Measurements from ENCODE around the gene ZNF157.
"Not testable (repeated sequence)": the region's sequence is repeated elsewhere in the genome, so short reads cannot be mapped to it uniquely, and the experiment has no call there.

ZNF157 gene

GRCh38 chrX:47370278-47370677 is at the start of gene ZNF157:
ZNF157 (plus strand) TSS chrX:47370578; CDS start chrX:47370669, 91 bp downstream.
- no peak for DNase-seq

GRCh38 chrX:47321386-47321785 is 49.0 kb upstream of the ZNF157 start:
- peak in 47 of 51 donors; percentile 0 to 76 (median 45) for DNase-seq

GRCh38 chrX:47321823-47322371 is 48.5 kb upstream of the ZNF157 start:
- DNase-seq, result peak in 1 of 51 donors; percentile 0

- DNase-seq, result no peak
These were observed 42.5 kb upstream of the ZNF157 start for GRCh38 chrX:47327902-47328301.

GRCh38 chrX:47332729-47333128 is 37.6 kb upstream of the ZNF157 start:
- not testable (repeated sequence) for DNase-seq

GRCh38 chrX:47351706-47352105 is 18.7 kb upstream of the ZNF157 start:
- DNase-seq, result no peak

GRCh38 chrX:47358387-47359065 is 11.9 kb upstream of the ZNF157 start:
- peak in 1 of 51 donors; percentile 4 for DNase-seq

GRCh38 chrX:47360423-47361179 is 9.8 kb upstream of the ZNF157 start:
- DNase-seq, result no peak

- DNase-seq, result peak; percentile 2 to 91 (median 64)
These were observed 8.6 kb upstream of the ZNF157 start for GRCh38 chrX:47361538-47362511.

- DNase-seq, result peak; percentile 2 to 94 (median 45)
These were observed 4.2 kb upstream of the ZNF157 start for GRCh38 chrX:47366041-47366722.

GRCh38 chrX:47373198-47373597 is 2.8 kb downstream of the ZNF157 start:
- DNase-seq, result no peak

- no peak for DNase-seq
These were observed 9.9 kb downstream of the ZNF157 start for GRCh38 chrX:47380268-47380667.

GRCh38 chrX:47380837-47381236 is 10.5 kb downstream of the ZNF157 start:
- DNase-seq, result not testable (repeated sequence)

GRCh38 chrX:47384502-47384901 is 14.1 kb downstream of the ZNF157 start:
- peak in 41 of 51 donors; percentile 0 to 61 (median 19) for DNase-seq

GRCh38 chrX:47390780-47391179 is 20.4 kb downstream of the ZNF157 start:
- DNase-seq, result no peak

GRCh38 chrX:47413179-47413594 is 42.8 kb downstream of the ZNF157 start:
- DNase-seq, result no peak

GRCh38 chrX:47420265-47420664 is 49.9 kb downstream of the ZNF157 start:
- DNase-seq, result no peak

- DNase-seq, result no peak
These were observed 50.6 kb downstream of the ZNF157 start for GRCh38 chrX:47420962-47421361.

GRCh38 chrX:47422444-47422843 is 52.1 kb downstream of the ZNF157 start:
- DNase-seq, result no peak

GRCh38 chrX:47430925-47431324 is 60.5 kb downstream of the ZNF157 start:
- no peak for DNase-seq

- DNase-seq, result no peak
These were observed 76.1 kb downstream of the ZNF157 start for GRCh38 chrX:47446431-47446830.
